HG02885 (cell line): ENCODE data around the gene PRRX2.
A peak's percentile ranks its signal among the peaks of the same experiment; 100 is the strongest.
"Not testable (repeated sequence)": the region's sequence is repeated elsewhere in the genome, so short reads cannot be mapped to it uniquely, and the experiment has no call there.

Experiments used
- ATAC-seq: cut with Tn5 transposase; IDR thresholded peaks from one replicate; pipeline ENCODE4 v1.9.1; 2021; ENCODE audit warnings: mild to moderate bottlenecking; ENCODE audit not compliant: unreplicated experiment, poor library complexity

Gene PRRX2

DNA sequence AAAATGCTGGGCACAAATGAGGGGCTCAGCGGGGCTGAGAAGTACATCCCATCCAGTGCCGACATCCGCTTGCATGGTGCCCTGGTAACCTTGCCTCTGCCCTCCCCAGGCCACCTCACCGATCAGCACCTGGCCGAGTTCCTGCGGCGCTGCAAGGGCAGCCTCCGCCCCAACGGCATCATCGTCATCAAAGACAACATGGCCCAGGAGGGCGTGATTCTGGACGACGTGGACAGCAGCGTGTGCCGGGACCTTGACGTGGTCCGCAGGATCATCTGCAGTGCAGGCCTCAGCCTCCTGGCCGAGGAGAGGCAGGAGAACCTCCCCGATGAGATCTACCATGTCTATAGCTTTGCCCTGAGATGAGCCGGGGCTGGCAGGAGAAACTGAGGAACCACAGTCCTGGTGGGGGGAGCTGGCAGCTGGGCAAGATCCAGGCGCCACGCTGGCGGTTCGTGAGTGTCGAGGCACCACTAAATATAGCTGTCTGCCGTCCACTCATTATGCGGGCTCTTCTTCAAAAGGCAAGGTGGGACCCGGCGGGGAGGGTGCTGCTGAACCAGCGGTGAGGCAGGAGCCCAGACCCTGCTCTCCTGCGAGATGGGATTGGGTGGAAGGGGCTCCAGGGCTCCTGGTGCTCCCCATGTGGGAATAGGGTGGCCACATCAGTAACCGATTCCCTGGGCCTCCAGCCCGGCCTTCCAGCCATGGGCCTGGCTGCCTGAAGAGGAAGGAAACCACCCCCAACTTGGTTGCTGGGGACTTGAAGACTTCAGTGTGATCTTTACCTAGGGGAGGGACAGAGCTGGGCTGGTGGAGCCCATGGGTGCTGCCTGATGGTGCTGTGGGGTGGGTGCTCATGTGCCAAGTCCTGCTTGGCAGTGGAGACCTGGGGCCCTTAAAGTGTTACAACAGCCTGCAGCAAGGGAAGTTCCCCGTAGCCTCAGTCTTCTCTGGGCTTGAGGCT, 30.1 kb upstream of the PRRX2 start:
- no peak for ATAC-seq

DNA sequence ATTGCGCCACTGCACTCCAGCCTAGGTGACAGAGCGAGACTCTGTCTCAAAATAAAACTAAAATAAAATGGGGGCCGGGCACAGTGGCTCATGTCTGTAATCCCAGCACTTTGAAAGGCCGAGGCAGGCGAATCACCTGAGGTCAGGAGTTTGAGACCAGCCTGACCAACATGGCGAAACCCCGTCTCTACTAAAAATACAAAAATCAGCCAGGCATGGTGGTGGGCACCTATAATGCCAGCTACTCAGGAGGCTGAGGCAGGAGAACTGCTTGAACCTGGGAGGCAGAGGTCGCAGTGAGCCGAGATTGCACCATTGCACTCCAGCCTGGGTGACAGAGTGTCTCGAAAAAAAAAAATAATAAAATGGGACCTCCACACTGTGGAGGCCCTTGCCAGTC, 29.1 kb upstream of the PRRX2 start:
- ATAC-seq, result not testable (repeated sequence)

DNA sequence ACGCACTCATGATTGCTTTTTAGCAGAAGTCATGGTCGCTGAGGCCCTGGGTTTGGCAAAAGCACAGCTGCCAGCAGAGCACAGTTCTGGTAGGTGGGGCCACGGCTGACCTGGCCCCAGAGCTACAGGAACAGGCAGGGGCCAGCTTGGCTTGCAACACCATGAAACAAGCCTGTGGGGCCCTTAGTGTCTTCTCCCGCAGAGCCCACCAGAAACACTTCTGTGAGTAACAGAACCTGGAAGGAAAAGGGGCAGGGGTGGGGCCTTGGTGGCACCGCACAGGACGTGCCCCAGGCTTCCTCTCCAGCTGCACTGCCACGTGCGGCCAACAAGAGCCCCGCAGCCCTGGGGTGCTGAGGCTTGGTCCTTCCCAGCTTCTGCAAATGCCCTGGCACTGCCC, 28.3 kb upstream of the PRRX2 start:
- no peak for ATAC-seq

DNA sequence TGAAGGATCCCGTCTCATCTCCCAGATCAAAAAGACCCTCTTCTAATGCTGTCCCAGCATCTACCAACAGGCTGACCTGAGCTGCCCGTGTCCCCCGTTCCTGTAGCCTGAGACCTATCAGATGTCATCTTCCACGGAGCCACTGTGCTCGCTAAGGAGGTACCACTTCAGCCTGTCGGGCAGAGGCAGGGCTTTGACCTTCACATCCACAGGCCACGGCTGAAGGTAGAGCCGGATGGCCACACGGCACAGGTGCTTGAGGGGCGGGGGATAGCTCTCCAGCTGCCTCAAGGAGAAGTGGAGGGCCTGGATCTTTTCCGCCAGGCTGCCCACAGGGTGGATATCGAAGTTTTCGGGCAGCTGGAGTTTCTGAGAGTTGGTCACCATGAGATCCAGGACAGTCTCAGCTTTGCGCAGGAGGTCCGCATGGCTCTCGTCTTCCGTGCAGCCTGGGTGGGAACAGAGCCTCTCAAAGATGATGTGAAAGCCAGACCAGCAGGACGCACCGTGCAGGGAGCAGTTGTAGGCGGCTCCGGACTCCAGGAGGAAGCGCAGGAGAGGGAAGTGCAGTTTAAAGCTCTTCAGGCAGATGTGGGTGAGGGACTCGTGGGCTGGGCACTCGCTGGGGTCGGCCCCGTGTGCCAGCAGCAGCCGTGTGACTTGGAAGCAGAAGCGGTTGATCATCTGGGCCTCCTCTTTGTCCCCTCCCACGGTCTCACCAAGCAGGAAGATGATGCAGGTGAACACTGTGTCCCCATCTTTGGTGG, 27.6 kb upstream of the PRRX2 start:
- ATAC-seq, result no peak

DNA sequence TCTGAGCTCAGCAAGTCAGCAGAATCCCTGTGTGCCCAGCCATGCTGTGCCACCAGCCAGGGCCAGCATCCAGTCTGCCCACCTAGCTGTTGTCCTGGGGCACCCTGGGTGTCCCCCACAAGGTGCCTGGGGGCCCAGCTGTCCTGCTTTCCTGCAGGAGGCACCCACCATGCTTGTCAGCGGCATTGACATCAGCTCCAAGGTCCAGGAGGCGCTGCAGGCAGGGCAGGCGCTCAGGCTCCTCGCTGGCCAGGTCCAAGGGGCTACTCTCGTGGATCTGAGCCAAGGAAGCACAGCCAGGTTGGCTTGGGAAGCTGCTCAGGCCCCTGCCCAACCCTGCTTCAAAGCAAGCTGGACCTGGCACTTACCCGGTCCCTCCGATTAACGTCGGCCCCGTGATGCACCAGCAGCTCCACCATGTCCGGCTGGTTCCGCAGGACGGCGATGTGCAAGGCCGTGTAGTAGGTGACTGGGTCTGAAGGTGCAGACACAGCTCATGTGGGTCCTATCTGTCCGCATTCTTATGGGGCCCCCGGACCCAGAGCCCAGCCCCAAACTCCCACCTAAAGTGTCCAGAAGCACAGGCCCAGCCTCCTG, 26.3 kb upstream of the PRRX2 start:
- no peak for ATAC-seq

DNA sequence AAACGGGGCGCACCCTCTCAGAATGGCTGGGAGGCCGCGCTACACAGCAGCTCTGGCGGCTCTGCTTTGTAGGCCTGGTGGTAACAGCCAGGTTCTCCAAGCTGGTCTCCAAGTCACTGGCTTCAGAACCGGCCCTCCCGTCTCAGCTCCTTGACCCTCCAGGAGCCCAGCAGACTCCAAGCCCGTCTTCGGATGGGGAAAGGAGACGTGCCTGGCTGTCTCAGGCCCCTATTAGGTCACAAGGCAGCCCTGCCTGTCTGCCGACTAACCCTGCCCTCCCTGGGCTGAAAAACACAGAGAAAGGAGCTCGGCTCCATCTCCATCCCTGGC, 25.7 kb upstream of the PRRX2 start:
- ATAC-seq, result no peak

DNA sequence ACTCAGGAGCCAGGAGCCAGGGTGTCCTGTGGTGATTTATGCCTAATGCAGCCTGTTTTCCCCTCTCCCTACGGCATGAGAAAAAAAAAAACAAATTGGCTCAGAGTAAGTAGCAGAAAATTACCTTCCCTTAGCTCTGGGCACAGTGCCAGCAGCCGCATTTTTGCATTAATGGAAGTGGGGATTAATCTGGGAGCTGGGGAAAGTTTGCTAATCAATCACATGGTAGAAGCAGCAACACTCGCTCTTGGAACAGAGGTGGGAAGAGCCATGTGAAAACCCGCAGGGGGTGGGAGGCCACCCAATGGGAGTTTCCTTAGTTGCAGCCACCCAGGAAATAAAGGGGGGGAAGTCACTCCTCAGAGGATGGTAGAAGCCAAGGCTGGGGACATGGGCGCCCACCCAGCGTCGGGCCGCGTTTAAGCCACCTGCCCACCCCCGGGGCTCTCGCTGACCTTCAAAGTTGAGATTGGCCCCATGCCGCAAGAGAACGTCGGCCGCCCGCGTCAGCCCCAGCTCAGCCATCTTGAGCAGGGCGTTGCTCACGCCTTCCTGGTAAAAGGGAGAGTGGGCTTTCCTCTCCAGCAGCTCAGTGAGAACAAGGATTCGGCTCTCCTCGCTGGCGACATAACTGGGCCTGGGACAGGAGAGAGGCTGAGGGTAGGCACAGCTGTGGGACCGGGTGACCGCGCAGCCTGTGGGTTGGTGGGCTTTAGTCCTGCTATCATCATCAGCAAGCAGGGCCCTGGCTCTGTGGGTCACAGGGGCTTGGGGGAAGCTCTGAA, 25.2 kb upstream of the PRRX2 start:
- ATAC-seq, result no peak

DNA sequence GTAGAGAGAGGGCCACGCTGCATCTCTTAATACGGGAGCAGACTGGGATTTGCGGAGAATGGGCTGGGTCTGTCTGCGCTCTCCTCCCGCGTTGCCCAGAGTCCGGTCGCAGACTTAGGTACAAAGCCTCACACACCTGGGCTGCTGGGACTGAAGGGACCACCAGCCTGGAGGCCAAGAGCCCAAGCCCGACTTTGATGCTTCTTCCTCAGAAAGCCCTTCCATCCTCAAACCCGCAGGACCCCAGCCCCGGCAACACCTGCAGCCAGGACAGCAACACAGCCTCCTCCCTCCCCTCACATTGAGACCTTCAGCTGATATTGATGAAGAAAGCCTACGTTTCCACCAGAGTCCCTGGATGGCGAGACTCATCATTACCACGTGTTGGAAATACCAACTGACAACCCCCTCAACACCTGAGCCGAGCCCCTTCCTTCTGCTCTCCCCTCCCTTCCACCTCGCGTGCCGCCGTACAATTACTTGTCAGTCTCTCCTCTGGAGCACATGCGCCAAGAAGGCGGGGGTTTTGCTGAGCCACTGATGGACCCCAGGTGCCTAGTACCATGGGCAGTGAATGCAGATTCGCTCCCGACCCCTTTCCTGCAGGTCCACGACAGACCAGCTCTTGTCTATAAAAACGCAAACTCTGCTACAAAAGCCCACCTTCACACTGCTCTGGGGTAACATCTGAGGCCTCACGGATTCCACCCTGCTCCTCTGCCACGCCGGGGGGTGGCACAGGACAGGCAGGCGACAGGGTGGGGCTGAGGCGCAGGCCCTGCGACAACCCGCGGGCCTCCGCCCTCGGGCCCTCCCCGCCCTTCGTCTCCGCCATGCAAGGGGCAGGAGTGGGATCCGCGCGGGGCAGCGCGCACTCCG, 24.3 kb upstream of the PRRX2 start:
- no peak for ATAC-seq

DNA sequence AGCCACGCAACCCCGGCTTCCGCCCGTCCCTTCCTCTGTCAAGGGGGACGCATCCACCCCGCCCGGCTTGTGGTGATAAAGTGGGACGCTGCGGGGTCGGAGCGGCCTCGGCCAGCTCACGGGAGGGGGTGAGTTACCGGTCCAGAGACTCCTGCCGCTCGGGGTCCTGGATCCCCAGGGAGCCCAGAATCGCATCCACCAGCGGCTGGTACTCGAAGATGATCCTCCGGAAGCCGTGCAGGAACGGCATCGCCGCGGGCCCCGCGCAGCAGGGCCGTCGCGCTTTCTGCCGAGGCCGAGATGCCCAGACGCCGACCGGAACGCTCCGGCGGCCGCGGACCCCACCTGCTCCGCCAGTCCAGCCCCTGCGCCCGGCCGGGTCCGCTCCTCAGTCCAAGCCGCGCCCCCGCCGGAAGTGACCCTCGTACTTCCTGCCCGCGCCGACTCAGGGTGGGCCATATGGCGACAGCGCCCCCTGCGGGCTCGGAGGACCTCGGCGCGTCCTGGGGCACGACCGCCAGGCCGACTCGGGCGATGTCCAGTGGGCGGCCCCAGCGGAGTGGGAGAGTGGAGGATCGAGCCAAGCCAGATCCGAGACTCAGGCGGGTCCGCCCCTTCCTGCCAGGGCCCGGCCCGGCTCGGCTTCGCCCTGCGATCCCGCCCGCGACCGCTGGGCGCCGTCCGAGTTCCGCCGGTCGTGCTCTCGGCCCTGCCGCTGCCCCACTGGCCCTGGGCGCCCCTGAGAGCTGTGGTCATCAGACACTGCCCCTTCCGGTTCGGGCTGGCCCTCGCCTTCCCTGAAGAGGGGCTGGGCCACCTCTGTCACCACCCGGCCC, 23.5 kb upstream of the PRRX2 start, which contains the start of gene ASB6:
ASB6 (minus strand) TSS at position 402 of the 836 bp plus-strand sequence; CDS start at position 250, 152 bp downstream.
- ATAC-seq, result peak; percentile 90

DNA sequence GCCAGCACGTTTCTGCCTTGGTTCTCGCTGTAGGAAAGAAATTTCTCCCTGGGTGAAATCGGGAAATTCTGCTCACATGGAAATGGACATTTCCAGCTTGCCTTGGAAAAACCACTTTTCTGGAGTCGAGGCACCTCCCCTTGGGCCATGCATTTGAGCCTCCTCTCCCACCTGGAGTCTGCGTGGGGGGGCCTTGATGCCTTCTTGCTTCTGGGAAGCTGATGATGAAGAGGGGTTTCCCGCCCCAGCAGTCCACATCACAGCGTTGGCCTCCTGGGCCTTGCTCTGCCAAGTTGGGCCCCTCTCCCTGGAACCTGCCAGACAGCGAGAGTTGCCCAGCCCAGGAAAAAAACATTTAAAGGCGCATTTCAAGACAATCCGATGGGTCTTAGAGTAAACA, 21.7 kb upstream of the PRRX2 start:
- no peak for ATAC-seq

DNA sequence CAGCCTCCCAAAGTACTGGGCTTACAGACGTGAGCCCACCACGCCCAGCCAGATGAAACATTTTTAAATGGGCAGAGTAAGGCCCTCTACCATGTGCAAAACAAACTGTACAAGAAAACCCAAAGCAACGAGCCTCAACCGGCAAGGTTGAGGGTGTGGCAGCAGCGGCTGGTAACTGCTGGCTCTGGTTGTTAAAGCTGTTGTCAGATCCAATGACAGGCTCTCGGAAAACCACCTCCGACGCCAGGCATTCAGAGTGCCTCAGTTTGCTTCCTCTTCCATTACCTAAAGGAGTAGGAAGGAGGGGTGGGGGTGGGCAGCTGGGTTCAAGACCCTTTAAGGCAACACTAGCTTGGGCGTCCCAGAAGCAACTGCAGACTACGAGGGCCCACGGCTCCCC, 21.1 kb upstream of the PRRX2 start:
- ATAC-seq, result no peak

DNA sequence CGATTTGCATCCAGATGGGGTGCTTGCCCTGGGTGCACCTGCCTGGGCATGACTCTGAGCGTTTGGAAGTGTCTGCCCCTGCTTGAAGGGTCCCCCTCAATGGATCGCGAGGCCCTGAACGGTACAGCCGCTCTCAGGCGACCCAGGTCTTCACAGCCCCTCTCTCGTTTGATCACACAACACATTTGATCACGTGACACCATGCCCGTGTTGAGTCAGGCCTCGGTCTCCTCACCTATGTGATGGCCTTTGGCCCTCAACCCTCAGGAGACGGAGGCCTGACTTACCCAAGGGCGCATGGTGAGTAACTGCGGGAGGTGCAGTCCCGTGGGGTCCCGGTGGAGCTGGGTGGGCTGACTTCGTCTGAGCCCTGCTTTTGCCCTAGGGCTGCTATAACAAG, 20.5 kb upstream of the PRRX2 start:
- ATAC-seq, result no peak

DNA sequence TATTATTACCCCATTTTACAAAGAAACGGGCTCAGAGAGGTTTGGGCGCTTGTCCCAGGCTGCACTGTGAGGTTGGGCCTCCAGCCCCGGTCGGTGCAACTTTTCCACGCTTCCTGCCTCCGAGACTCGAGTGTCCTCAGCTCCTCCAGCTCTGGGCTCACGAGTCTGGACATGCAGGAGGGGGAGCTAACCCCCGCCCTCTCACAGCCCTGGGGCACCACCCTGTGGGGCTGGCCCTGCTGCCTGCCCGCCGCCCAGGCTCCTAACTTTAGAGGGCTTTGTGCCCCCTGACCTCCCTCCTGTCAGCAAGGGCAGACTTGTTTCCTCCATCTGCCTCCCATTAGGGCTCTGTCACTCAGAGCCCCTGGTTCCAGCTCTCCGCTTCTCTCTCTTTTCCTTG, 19.2 kb upstream of the PRRX2 start:
- no peak for ATAC-seq

DNA sequence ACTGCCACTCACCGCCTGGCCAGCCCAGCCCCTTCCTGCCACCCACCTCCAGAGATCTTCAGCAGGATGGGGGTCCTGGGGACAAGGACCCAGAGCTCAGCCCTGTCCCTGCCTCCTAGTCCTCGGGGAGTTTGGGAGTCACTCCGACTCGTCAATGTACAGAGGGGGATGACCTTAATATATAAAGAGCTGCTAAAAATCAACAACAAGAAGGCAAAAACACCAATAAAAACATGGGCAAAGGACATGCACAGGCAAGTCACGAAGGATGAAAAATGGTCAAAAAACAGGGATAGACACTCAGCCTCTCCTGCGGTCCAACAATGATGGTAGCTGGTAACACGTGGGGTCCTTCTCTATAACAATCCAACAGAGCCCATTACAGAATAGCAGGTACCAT, 18.8 kb upstream of the PRRX2 start:
- ATAC-seq, result no peak

DNA sequence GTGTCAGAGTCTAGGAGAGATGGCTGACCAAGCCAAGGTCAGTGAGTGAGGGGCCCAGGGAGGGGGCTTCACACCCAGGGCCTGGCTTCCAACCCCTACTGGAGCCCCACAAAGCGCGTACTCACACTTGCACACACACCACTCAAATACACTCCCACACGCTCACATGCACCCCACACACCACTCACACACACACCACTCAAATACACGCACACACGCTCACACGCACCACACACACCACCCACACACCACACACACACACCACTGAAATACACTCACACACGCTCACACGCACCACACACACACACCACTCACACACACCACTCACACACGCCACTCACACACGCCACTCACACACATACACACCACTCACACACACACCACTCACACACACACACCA, 17.8 kb upstream of the PRRX2 start:
- ATAC-seq, result no peak

DNA sequence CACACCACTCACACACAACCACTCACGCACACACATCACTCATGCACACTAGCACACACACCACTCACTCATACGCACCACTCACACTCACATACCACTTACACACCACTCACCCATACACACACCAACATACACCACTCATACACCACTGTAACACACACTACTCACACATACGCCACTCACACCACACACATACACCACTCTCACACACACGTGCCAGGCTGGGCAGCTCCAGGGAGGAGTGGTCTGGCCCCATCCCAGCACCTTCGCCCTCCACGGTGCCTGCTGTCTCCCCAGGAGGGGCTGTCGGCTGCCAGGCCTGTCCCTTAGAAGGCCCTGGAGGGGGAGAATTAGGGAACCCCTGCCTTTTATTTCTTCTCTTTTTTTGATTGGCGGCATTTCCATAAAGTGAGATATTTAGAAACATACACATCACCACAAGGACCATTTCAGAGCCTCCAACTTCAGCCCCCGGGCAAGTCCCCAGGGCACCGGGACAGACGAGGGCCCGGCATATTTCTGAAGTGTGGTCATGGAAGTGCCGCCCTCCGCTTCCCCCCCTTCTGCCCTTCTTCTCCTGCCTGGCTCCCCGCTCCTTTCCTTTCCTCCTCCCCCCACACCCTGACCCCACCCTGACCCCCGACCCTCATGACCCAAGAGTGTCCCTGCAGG, 17.2 kb upstream of the PRRX2 start:
- ATAC-seq, result no peak

DNA sequence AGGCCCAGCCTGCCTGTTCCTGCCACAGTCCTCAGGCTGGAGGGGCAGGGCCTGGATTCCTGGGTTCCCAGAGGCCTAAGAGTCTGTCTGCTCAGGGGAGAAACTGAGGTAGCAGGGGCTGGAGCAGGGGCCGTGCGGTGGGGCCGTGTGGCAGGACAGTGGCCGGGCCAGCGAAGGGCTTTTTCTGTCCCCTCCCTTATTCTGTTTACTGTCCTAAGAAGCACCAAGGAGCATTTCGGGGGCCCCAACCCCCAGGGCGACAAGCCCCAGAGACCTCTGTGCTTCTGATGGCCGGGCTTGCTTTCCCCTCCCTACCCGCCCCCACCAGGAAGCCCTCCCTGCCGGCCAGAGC, 16.7 kb upstream of the PRRX2 start:
- no peak for ATAC-seq
